ENCODE data around the gene JAKMIP1. TPM values are rescaled to one million over a fixed set of nuclear protein-coding genes. Genes with fewer than 3 reads are reported as not detected.

JAKMIP1 gene
- polyA plus RNA-seq, 1 donor from 2014 or later = 15.3 TPM

DNA sequence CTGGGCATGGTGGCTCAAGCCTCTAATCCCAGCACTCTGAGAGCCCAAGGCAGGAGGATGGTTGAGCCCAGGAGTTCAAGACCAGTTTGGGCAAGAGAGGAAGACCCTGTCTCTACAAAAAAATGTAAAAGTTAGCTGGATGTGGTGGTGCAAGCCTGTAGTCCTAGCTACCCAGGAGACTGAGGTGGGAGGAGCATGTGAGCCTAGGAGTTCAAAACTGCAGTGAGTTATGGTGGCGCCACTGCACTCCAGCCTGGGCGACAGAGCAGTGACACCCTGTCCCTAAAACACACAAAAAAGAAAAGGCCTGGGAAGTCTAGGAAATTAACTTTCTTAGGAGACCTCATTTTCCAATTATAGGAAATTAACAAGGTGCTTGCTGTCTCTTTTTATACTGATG, 76.8 kb downstream of the JAKMIP1 start:
- H3K4me3 ChIP-seq (ENCODE audit: low read length) = no peak overlapping the region
- no peaks in the 10 kb centered on the region for H3F3A ChIP-seq (ENCODE audit: insufficient read depth, low read length, poor library complexity, severe bottlenecking)
- H3K4me2 ChIP-seq (ENCODE audit: low read length) = no peak overlapping the region
- no peaks in the 10 kb centered on the region for H3K9me2 ChIP-seq (ENCODE audit: insufficient read depth, low read length)
- H3K27ac ChIP-seq (ENCODE audit: low read length) = no peak overlapping the region
- H2AFZ ChIP-seq (ENCODE audit: low read depth, low read length) = no peak overlapping the region
- no peak overlapping the region for H3K9ac ChIP-seq (ENCODE audit: low read length)
- no peaks in the 10 kb centered on the region for H3K36me3 ChIP-seq (ENCODE audit: insufficient read depth, low read length)
- no peak for TF ChIP-seq TAF1 (IDR thresholded peaks at IDR 0.05; ENCODE audit: low read depth)
- no peak for TF ChIP-seq RAD21 (conservative IDR thresholded peaks at IDR 0.05)
- TF ChIP-seq EZH2 (IDR thresholded peaks at IDR 0.05; ENCODE audit: borderline replicate concordance, insufficient read depth, low read length, poor library complexity, severe bottlenecking) = no peak
- TF ChIP-seq SMC3 (conservative IDR thresholded peaks at IDR 0.05; ENCODE audit: poor library complexity) = no peak
- no peak for TF ChIP-seq MXI1 (conservative IDR thresholded peaks at IDR 0.05; ENCODE audit: poor library complexity, severe bottlenecking)
- TF ChIP-seq, protein P1, sequence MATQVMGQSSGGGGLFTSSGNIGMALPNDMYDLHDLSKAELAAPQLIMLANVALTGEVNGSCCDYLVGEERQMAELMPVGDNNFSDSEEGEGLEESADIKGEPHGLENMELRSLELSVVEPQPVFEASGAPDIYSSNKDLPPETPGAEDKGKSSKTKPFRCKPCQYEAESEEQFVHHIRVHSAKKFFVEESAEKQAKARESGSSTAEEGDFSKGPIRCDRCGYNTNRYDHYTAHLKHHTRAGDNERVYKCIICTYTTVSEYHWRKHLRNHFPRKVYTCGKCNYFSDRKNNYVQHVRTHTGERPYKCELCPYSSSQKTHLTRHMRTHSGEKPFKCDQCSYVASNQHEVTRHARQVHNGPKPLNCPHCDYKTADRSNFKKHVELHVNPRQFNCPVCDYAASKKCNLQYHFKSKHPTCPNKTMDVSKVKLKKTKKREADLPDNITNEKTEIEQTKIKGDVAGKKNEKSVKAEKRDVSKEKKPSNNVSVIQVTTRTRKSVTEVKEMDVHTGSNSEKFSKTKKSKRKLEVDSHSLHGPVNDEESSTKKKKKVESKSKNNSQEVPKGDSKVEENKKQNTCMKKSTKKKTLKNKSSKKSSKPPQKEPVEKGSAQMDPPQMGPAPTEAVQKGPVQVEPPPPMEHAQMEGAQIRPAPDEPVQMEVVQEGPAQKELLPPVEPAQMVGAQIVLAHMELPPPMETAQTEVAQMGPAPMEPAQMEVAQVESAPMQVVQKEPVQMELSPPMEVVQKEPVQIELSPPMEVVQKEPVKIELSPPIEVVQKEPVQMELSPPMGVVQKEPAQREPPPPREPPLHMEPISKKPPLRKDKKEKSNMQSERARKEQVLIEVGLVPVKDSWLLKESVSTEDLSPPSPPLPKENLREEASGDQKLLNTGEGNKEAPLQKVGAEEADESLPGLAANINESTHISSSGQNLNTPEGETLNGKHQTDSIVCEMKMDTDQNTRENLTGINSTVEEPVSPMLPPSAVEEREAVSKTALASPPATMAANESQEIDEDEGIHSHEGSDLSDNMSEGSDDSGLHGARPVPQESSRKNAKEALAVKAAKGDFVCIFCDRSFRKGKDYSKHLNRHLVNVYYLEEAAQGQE (IDR thresholded peaks at IDR 0.05; ENCODE audit: borderline replicate concordance) = no peak
- no peak for TF ChIP-seq POLR2AphosphoS5 (IDR thresholded peaks at IDR 0.05)
- TF ChIP-seq EP300 (conservative IDR thresholded peaks at IDR 0.05; ENCODE audit: poor library complexity, severe bottlenecking) = no peak
- TF ChIP-seq, protein P2, sequence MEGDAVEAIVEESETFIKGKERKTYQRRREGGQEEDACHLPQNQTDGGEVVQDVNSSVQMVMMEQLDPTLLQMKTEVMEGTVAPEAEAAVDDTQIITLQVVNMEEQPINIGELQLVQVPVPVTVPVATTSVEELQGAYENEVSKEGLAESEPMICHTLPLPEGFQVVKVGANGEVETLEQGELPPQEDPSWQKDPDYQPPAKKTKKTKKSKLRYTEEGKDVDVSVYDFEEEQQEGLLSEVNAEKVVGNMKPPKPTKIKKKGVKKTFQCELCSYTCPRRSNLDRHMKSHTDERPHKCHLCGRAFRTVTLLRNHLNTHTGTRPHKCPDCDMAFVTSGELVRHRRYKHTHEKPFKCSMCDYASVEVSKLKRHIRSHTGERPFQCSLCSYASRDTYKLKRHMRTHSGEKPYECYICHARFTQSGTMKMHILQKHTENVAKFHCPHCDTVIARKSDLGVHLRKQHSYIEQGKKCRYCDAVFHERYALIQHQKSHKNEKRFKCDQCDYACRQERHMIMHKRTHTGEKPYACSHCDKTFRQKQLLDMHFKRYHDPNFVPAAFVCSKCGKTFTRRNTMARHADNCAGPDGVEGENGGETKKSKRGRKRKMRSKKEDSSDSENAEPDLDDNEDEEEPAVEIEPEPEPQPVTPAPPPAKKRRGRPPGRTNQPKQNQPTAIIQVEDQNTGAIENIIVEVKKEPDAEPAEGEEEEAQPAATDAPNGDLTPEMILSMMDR (IDR thresholded peaks at IDR 0.05; ENCODE audit: poor library complexity, severe bottlenecking) = no peak
- no peaks in the 10 kb centered on the region for H4K20me1 ChIP-seq (ENCODE audit: insufficient read depth)
- H3K9me3 ChIP-seq (ENCODE audit: low read length) = no peaks in the 10 kb centered on the region
- H3K79me2 ChIP-seq (replicated peaks; ENCODE audit: insufficient read depth, low read length) = no peaks in the 10 kb centered on the region
- H3K27me3 ChIP-seq (ENCODE audit: insufficient read depth, low read depth, low read length) = no peaks in the 10 kb centered on the region

DNA sequence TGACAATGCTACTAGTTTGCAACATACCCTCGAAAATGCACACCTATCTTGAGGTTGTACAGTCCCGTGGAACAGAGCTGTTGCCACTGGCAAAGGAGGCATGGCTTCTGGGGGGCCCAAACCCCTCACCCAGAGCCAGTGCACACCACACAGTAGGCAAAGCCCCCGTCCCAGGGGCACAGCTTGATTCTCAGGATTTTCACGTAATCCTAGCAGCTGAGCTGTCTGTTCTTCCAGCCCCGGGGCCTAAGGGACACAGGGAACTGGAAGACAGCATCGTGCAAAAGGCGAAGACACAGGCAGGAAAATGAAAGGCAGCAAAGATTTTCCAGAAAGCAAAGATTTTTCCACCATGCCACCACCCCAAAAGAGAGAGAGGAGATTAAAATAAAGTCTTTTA, 77.2 kb downstream of the JAKMIP1 start:
- H3K9me3 ChIP-seq (ENCODE audit: low read length) = no peaks in the 10 kb centered on the region
- H3K79me2 ChIP-seq (replicated peaks; ENCODE audit: insufficient read depth, low read length) = no peaks in the 10 kb centered on the region
- H4K20me1 ChIP-seq (ENCODE audit: insufficient read depth) = no peaks in the 10 kb centered on the region
- H3K9ac ChIP-seq (ENCODE audit: low read length) = no peak overlapping the region
- H3K4me2 ChIP-seq (ENCODE audit: low read length) = no peak overlapping the region
- no peaks in the 10 kb centered on the region for H3K36me3 ChIP-seq (ENCODE audit: insufficient read depth, low read length)
- TF ChIP-seq MXI1 (conservative IDR thresholded peaks at IDR 0.05; ENCODE audit: poor library complexity, severe bottlenecking) (no peak), EP300 (conservative IDR thresholded peaks at IDR 0.05; ENCODE audit: poor library complexity, severe bottlenecking) (no peak), RAD21 (conservative IDR thresholded peaks at IDR 0.05) (no peak), TAF1 (IDR thresholded peaks at IDR 0.05; ENCODE audit: low read depth) (no peak), EZH2 (IDR thresholded peaks at IDR 0.05; ENCODE audit: borderline replicate concordance, insufficient read depth, low read length, poor library complexity, severe bottlenecking) (no peak)
- TF ChIP-seq, protein P1 (IDR thresholded peaks at IDR 0.05; ENCODE audit: borderline replicate concordance) = no peak
- no peak overlapping the region for H2AFZ ChIP-seq (ENCODE audit: low read depth, low read length)
- H3F3A ChIP-seq (ENCODE audit: insufficient read depth, low read length, poor library complexity, severe bottlenecking) = no peaks in the 10 kb centered on the region
- no peak overlapping the region for H3K4me3 ChIP-seq (ENCODE audit: low read length)
- H3K9me2 ChIP-seq (ENCODE audit: insufficient read depth, low read length) = no peaks in the 10 kb centered on the region
- no peak overlapping the region for H3K27ac ChIP-seq (ENCODE audit: low read length)
- H3K27me3 ChIP-seq (ENCODE audit: insufficient read depth, low read depth, low read length) = no peaks in the 10 kb centered on the region

Data from neural cell (in vitro differentiated cells).